Measurements from ENCODE around the gene DMD. TPM values are rescaled to one million over a fixed set of nuclear protein-coding genes. Genes with fewer than 3 reads are reported as not detected.

The DMD gene
- total and polyA plus RNA-seq, 2 of the 8 experiments (the other 6 are each of a cell fraction or from before 2014, with no cell fraction given) = 4.8 to 7.4 TPM

DNA sequence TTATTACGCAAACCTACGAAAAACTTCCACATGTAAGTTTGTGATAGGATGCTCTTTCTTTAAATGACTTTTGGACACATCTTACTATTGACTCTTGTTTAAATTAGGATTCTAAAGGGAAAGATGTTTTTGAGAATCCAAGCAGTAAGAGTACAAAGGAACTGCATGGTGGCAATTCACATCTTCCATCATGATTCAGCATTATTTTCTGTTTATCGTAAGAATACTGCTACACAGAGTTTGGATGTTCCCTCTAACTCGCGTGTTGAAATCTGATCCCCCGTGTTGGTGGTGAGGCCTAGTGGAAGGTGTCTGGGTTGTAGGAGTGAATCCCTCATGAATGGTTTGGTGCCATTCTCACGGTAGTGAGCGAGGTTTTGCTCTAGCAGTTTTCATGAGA is 1767.7 kb downstream of the DMD start:
- H3K27ac ChIP-seq (ENCODE audit: low read depth, low read length) = no peak overlapping the region

More for the DNA sequence above, 1767.7 kb downstream of the DMD start:
- no peak overlapping the region for H4K91ac ChIP-seq (replicated peaks; ENCODE audit: insufficient read length, low read length)
- no peak overlapping the region for H3K4me3 ChIP-seq (ENCODE audit: extremely low read depth in 1 of 4, insufficient read depth in 2 of 4, low read depth in 3 of 4, low read length in 4 of 4)
- no peak overlapping the region for H3K23ac ChIP-seq (ENCODE audit: insufficient read length)
- no peaks in the 10 kb centered on the region for H3K4me1 ChIP-seq (replicated peaks in 1 of 4; ENCODE audit: control insufficient read depth in 3 of 4, insufficient read depth in 4 of 4, low read length in 3 of 4)
- no peaks in the 10 kb centered on the region for H3K79me1 ChIP-seq (ENCODE audit: low read depth, low read length)
- H3K4ac ChIP-seq (replicated peaks; ENCODE audit: insufficient read length, low read depth, low read length) = no peak overlapping the region
- no peak overlapping the region for H3K4me2 ChIP-seq (ENCODE audit: insufficient read depth in 1 of 2, low read depth in 2 of 2, low read length in 2 of 2)
- H3K36me3 ChIP-seq (ENCODE audit: control insufficient read depth in 2 of 4, insufficient read depth in 4 of 4, low read length in 3 of 4) = no peaks in the 10 kb centered on the region
- H2BK15ac ChIP-seq (ENCODE audit: low read length) = no peak overlapping the region
- no peak overlapping the region for H3K14ac ChIP-seq (ENCODE audit: insufficient read length)
- no peak overlapping the region for H2AK5ac ChIP-seq (ENCODE audit: low read depth, low read length)
- H3K9ac ChIP-seq (replicated peaks in 1 of 4; ENCODE audit: extremely low read depth in 1 of 4, low read depth in 3 of 4, low read length in 3 of 4) = no peak overlapping the region
- FAIRE-seq (no peak), DNase-seq (ENCODE audit: low read depth in 1 of 2, low spot score in 2 of 2) (no peak)
- H2BK12ac ChIP-seq (ENCODE audit: low read depth, low read length) = no peak overlapping the region; the same call in 1 of the 2 replicates
- H4K5ac ChIP-seq (ENCODE audit: insufficient read length, low read depth, low read length) = no peak overlapping the region
- H2BK5ac ChIP-seq (ENCODE audit: low read depth, low read length) = no peak overlapping the region
- no peak overlapping the region for H2BK120ac ChIP-seq (replicated peaks; ENCODE audit: low read depth, low read length)
- CTCF ChIA-PET (ENCODE audit: partially characterized antibody) = no interaction called here
- H2AFZ ChIP-seq (ENCODE audit: low read length) = no peak overlapping the region; the same call in 1 of the 2 replicates
- H3K27me3 ChIP-seq (replicated peaks in 1 of 4; ENCODE audit: control insufficient read depth in 3 of 4, extremely low read depth in 1 of 4, insufficient read depth in 3 of 4, low read length in 3 of 4) = no peaks in the 10 kb centered on the region
- no peak overlapping the region for H3K56ac ChIP-seq (replicated peaks; ENCODE audit: insufficient read length, low read depth, low read length)
- POLR2A ChIA-PET (ENCODE audit: partially characterized antibody) = no interaction called here
- H4K8ac ChIP-seq (ENCODE audit: extremely low read depth, insufficient read depth, low read length) = no peak overlapping the region
- H3K18ac ChIP-seq (ENCODE audit: extremely low read depth, low read length) = no peak overlapping the region
- 86% methylated on average over 7 of the region's 8 CpGs; no CpG with 5 or more reads in 1 of the 2 experiments for WGBS, 2 experiments (ENCODE audit: extremely low coverage in 1 of 2, insufficient coverage in 1 of 2, insufficient read length in 1 of 2, insufficient replicate concordance in 2 of 2, low coverage in 1 of 2, low lambda C conversion rate in 2 of 2, missing lambda C conversion rate in 1 of 2)
- TF ChIP-seq BACH1 (IDR thresholded peaks at IDR 0.05; ENCODE audit: low read length) (no peak), RNF2 (IDR thresholded peaks at IDR 0.05; ENCODE audit: borderline replicate concordance, low read depth, low read length, missing control alignments, poor library complexity, severe bottlenecking) (no peak), TEAD4 (IDR thresholded peaks at IDR 0.05; ENCODE audit: low read depth, low read length) (no peak), RAD21 (IDR thresholded peaks at IDR 0.05 in 1 of 2, conservative IDR thresholded peaks at IDR 0.05 in 1 of 2; ENCODE audit: low read depth in 2 of 2, low read length in 2 of 2) (no peak), NRF1 (IDR thresholded peaks at IDR 0.05; ENCODE audit: low read depth, low read length) (no peak), SUZ12 (IDR thresholded peaks at IDR 0.05; ENCODE audit: low read length) (no peak)
- TF ChIP-seq, protein P1, sequence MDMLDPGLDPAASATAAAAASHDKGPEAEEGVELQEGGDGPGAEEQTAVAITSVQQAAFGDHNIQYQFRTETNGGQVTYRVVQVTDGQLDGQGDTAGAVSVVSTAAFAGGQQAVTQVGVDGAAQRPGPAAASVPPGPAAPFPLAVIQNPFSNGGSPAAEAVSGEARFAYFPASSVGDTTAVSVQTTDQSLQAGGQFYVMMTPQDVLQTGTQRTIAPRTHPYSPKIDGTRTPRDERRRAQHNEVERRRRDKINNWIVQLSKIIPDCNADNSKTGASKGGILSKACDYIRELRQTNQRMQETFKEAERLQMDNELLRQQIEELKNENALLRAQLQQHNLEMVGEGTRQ (IDR thresholded peaks at IDR 0.05; ENCODE audit: low read length) = no peak
- no peak overlapping the region for H2BK20ac ChIP-seq (ENCODE audit: low read length)
- H4K20me1 ChIP-seq (replicated peaks in 1 of 2; ENCODE audit: control insufficient read depth in 1 of 2, insufficient read depth in 2 of 2, low read length in 2 of 2) = no peaks in the 10 kb centered on the region
- H3K9me3 ChIP-seq (ENCODE audit: insufficient read depth in 2 of 2, low read depth in 1 of 2, low read length in 1 of 2) = no peaks in the 10 kb centered on the region
- H3K79me2 ChIP-seq (ENCODE audit: control insufficient read depth in 1 of 2, insufficient read depth in 2 of 2, low read length in 2 of 2) = no peaks in the 10 kb centered on the region
- no peaks in the 10 kb centered on the region for H3K23me2 ChIP-seq (ENCODE audit: low read depth, low read length)

Data from H1 (cell line).